ENCODE measurements around the gene SSTR3. TPM values are rescaled to one million over a fixed set of nuclear protein-coding genes. Genes with fewer than 3 reads are reported as not detected.

Gene SSTR3
- total RNA-seq, 1 donor from 2014 or later: not detected

- Histone ChIP-seq H3K27ac (no peak overlapping the region), H3K36me3 (no peaks in the 10 kb centered on the region), H3K4me1 (peaks cover 11% of the 10 kb centered on the region), H3K4me3 (no peak overlapping the region), H3K9me3 (no peaks in the 10 kb centered on the region), H3K27me3 (no peaks in the 10 kb centered on the region)
- TF ChIP-seq CTCF (IDR thresholded peaks at IDR 0.05): no peak
- intact Hi-C loops (cut with DNase I): no loop called here
- no peak for DNase-seq
- no peak for ATAC-seq
Measured at GRCh38 chr22:37164505-37164887, 47.8 kb downstream of the SSTR3 start.

- Histone ChIP-seq H3K27ac (peak overlapping the region; percentile 60), H3K4me1 (peaks cover 11% of the 10 kb centered on the region), H3K4me3 (no peak overlapping the region), H3K36me3 (no peaks in the 10 kb centered on the region), H3K9me3 (no peaks in the 10 kb centered on the region), H3K27me3 (no peaks in the 10 kb centered on the region)
- DNase-seq (no peak), ATAC-seq (peak; percentile 8)
- intact Hi-C loops (cut with DNase I): no loop called here
- no peak for TF ChIP-seq CTCF (IDR thresholded peaks at IDR 0.05)
Measured at GRCh38 chr22:37163575-37164504, 48.4 kb downstream of the SSTR3 start.

GRCh38 chr22:37163096-37163489 lies 49.2 kb downstream of the SSTR3 start:
- H3K36me3 ChIP-seq: no peaks in the 10 kb centered on the region
- ATAC-seq: no peak
- no peak overlapping the region for H3K4me3 ChIP-seq
- DNase-seq: no peak
- intact Hi-C loops (cut with DNase I): no loop called here
- no peak for TF ChIP-seq CTCF (IDR thresholded peaks at IDR 0.05)
- H3K27me3 ChIP-seq: no peaks in the 10 kb centered on the region
- peak overlapping the region; percentile 60 for H3K27ac ChIP-seq
- H3K9me3 ChIP-seq: no peaks in the 10 kb centered on the region
- H3K4me1 ChIP-seq: peaks cover 11% of the 10 kb centered on the region

- no peaks in the 10 kb centered on the region for H3K27me3 ChIP-seq
- H3K4me1 ChIP-seq: peaks cover 8% of the 10 kb centered on the region
- DNase-seq (no peak), ATAC-seq (peak; percentile 4)
- no peak for TF ChIP-seq CTCF (IDR thresholded peaks at IDR 0.05)
- no peaks in the 10 kb centered on the region for H3K36me3 ChIP-seq
- intact Hi-C loops (cut with DNase I): no loop called here
- H3K4me3 ChIP-seq: no peak overlapping the region
- no peaks in the 10 kb centered on the region for H3K9me3 ChIP-seq
- peak overlapping the region; percentile 60 for H3K27ac ChIP-seq
Measured at GRCh38 chr22:37162221-37163095, 49.8 kb downstream of the SSTR3 start.

GRCh38 chr22:37161443-37161842 lies 50.8 kb downstream of the SSTR3 start:
- Histone ChIP-seq H3K27ac (no peak overlapping the region), H3K36me3 (no peaks in the 10 kb centered on the region), H3K9me3 (no peaks in the 10 kb centered on the region), H3K27me3 (no peaks in the 10 kb centered on the region), H3K4me1 (no peaks in the 10 kb centered on the region), H3K4me3 (no peak overlapping the region)
- DNase-seq: no peak
- ATAC-seq: no peak
- TF ChIP-seq CTCF (IDR thresholded peaks at IDR 0.05): no peak
- intact Hi-C loops (cut with DNase I): no loop called here

Data from upper lobe of right lung (tissue), 1 donor.